Measurements from ENCODE around the gene TEKT2. TPM values are rescaled to one million over a fixed set of nuclear protein-coding genes. Genes with fewer than 3 reads are reported as not detected.
A peak's percentile ranks its signal among the peaks of the same experiment; 100 is the strongest.

Gene TEKT2
- total and polyA plus RNA-seq, 2 of the 4 experiments (the other 2 are of a cell fraction): 0.18 TPM; not detected in 1

- ATAC-seq (ENCODE audit: low read depth) (peak; percentile 81), DNase-seq (no peak)
- ChIA-PET CTCF (no interaction called here), POLR2A (ENCODE audit: unreplicated experiment) (no interaction called here)
- Histone ChIP-seq H3K4me1 (ENCODE audit: control insufficient read depth, insufficient read depth, low read length) (no peaks in the 10 kb centered on the region; the same call in 1 of the 2 replicates), H3K56ac (ENCODE audit: extremely low read depth, insufficient read depth, low read length) (no peak within 1 kb of the TSS), H2AK9ac (replicated peaks; ENCODE audit: low read depth, low read length, poor library complexity) (peak within 1 kb of the TSS; percentile 81), H3K36me3 (ENCODE audit: control insufficient read depth, insufficient read depth, low read length) (no peaks in the 10 kb centered on the region), H3K14ac (replicated peaks; ENCODE audit: low read depth, low read length) (no peak within 1 kb of the TSS), H3K9ac (ENCODE audit: low read depth, low read length) (no peak within 1 kb of the TSS), H3K27ac (ENCODE audit: insufficient read depth, low read length) (no peak within 1 kb of the TSS), H4K8ac (ENCODE audit: low read depth in 2 of 2, low read length in 2 of 2) (no peak within 1 kb of the TSS), H2BK15ac (ENCODE audit: low read depth, low read length) (no peak within 1 kb of the TSS), H2BK20ac (ENCODE audit: low read depth, low read length) (no peak within 1 kb of the TSS), H3K4me3 (ENCODE audit: insufficient read depth, low read depth, low read length) (0 out of 2 replicates have a peak within 1 kb of the TSS, but pooled peaks have one; percentile 7), H4K20me1 (ENCODE audit: insufficient read depth, low read length) (no peaks in the 10 kb centered on the region), H3K23ac (ENCODE audit: low read depth, low read length) (no peak within 1 kb of the TSS; the same call in 1 of the 2 replicates), H3K4me2 (ENCODE audit: low read depth, low read length) (peak within 1 kb of the TSS; percentile 30; the same call in 1 of the 2 replicates), H3K4ac (ENCODE audit: low read depth, low read length) (no peak within 1 kb of the TSS), H3K18ac (ENCODE audit: low read depth, low read length) (no peak within 1 kb of the TSS), H3K79me1 (ENCODE audit: low read depth in 1 of 2, low read length in 2 of 2) (no peaks in the 10 kb centered on the region), H2BK5ac (ENCODE audit: low read depth, low read length, poor library complexity, severe bottlenecking) (no peak within 1 kb of the TSS), H3K27me3 (ENCODE audit: control insufficient read depth, insufficient read depth, low read length) (peaks cover 34% of the 10 kb centered on the region), H2AK5ac (ENCODE audit: low read depth, low read length) (peak within 1 kb of the TSS; percentile 13; the same call in 1 of the 2 replicates), H3K9me3 (ENCODE audit: control insufficient read depth, insufficient read depth, low read length) (no peaks in the 10 kb centered on the region), H2AFZ (replicated peaks; ENCODE audit: low read length, poor library complexity) (peak within 1 kb of the TSS; percentile 87), H4K5ac (ENCODE audit: low read depth, low read length) (no peak within 1 kb of the TSS), H3K9me1 (ENCODE audit: insufficient read depth, low read length) (no peaks in the 10 kb centered on the region), H4K91ac (ENCODE audit: insufficient read depth, low read depth, low read length) (no peak within 1 kb of the TSS), H2BK120ac (ENCODE audit: low read depth, low read length) (no peak within 1 kb of the TSS)
- BruUV-seq (replicated peaks): no TSS peak
- 45% methylated on average over 18 of the region's 77 CpGs; no CpG with 5 or more reads in 1 of the 2 experiments for WGBS, 2 experiments (ENCODE audit: extremely low coverage in 2 of 2, insufficient read length in 1 of 2)
- intact Hi-C loops (cut with micrococcal nuclease): no loop called here
- in situ Hi-C loops (cut with MboI; ENCODE audit: low sequenced_read_pairs): no loop called here
- dilution Hi-C loops (cut with HindIII; ENCODE audit: low sequenced_read_pairs, unreplicated experiment): no loop called here
- TF ChIP-seq CTCF (conservative IDR thresholded peaks at IDR 0.05; ENCODE audit: low read depth, low read length) (no peak), RFX5 (IDR thresholded peaks at IDR 0.05; ENCODE audit: low read depth, low read length) (no peak), MAFK (IDR thresholded peaks at IDR 0.05; ENCODE audit: low read depth, low read length) (no peak), RAD21 (IDR thresholded peaks at IDR 0.05; ENCODE audit: low read length) (no peak), POLR2A (IDR thresholded peaks at IDR 0.05; ENCODE audit: low read depth, low read length) (no peak), MXI1 (IDR thresholded peaks at IDR 0.05; ENCODE audit: borderline replicate concordance, low read depth, low read length) (no peak), BHLHE40 (IDR thresholded peaks at IDR 0.05; ENCODE audit: low read depth, low read length) (no peak), NFE2L2 (IDR thresholded peaks at IDR 0.05; ENCODE audit: low read depth, low read length) (no peak), USF2 (IDR thresholded peaks at IDR 0.05; ENCODE audit: low read depth, low read length) (no peak), ELK1 (IDR thresholded peaks at IDR 0.05; ENCODE audit: borderline replicate concordance, low read depth, low read length) (no peak), CHD1 (IDR thresholded peaks at IDR 0.05; ENCODE audit: low read depth, low read length) (no peak), RCOR1 (IDR thresholded peaks at IDR 0.05; ENCODE audit: insufficient replicate concordance, low read length) (no peak), FOS (IDR thresholded peaks at IDR 0.05; ENCODE audit: low read depth, low read length) (no peak), CEBPB (IDR thresholded peaks at IDR 0.05; ENCODE audit: low read depth, low read length) (no peak), MAZ (IDR thresholded peaks at IDR 0.05; ENCODE audit: borderline replicate concordance, low read depth, low read length) (no peak)
These were observed 41.5 kb downstream of the TEKT2 start, which contains the start of gene COL8A2 for GRCh38 chr1:36125129-36125991. Gene COL8A2 (minus strand): TSS chr1:36125222. CDS start chr1:36100242, 24,980 bp downstream.

All from IMR-90 (cell line).